Fibroblast of gingiva (primary cell): ENCODE results near the gene LRFN4.

Experiments used
- DNase-seq: peaks from one replicate; pipeline ENCODE4 v3.0.0-alpha.2; 2011; ENCODE audit warnings: low read depth

LRFN4 gene

GRCh38 chr11:66858186-66858938, 1.5 kb downstream of the LRFN4 start:
- DNase-seq: no peak

DNA sequence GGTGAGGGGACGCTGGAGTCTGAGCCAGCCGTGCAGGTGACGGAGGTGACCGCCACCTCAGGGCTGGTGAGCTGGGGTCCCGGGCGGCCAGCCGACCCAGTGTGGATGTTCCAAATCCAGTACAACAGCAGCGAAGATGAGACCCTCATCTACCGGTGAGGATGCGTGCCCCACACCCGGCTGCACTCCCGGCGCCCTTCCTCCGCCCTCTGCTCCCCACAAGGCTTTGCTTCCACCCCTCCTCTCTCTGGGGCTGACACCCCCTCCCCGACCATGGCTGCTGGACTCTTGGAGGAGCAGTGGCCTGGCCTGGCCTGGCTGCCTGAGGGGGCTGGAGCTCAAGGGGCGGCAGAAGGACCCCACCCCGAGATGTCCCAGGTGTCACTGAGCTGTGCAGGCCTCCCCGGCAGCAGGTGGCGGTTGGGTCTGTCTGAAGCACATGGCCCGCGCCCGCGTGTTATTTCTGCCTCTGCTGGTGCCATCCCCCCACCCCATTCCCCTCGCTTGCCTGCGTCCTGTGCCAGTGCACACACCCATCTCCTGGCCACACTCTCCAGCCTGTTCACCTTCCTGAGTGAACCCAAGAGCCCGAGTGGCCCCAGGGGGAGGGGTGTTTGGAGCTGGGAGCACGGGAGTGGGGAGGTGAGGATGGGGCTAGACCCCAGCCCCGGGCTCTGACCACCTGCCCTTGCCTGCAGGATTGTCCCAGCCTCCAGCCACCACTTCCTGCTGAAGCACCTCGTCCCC, 2.2 kb downstream of the LRFN4 start:
- DNase-seq: no peak

GRCh38 chr11:66859686-66860448, 3.0 kb downstream of the LRFN4 start:
- DNase-seq: no peak

GRCh38 chr11:66860449-66860831, 3.6 kb downstream of the LRFN4 start:
- DNase-seq: no peak

DNA sequence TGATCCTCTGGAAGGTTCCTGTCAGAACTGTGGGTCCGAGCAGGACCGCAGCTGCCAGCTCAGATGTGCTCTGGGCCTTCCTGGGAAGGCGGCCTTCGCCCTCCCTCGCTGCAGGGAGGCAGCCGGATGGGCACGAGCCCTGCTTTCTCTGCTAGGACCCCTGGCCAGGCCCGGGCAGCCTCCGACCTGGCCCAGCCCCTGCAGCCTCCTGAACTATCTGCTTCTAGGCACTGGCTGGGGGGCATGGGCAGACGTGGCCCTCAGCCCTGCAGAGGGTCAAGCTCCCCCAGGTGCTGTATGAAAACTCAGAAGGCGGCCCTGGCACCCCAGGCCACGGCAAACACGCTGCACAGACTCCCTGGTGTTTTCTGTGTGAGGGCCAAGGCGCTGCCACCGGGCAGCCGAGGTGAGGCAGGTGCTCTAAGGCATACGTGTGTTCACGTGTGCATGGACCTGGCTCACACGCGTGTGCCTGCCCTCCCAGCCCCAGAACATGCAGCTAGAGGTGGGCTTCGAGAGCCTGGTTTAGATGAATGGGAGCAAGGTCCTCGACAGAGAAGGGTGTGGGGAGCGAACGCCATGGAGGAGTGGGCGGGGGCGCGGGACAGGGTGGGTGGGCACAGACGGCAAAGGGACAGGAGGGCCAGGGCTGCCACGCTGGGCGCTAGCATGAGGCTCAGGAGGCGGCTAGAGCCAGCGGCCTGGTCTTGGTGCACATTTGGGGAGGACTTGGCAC, 4.3 kb downstream of the LRFN4 start:
- DNase-seq: no peak

- DNase-seq: no peak
Observed at GRCh38 chr11:66861774-66862558, 5.1 kb downstream of the LRFN4 start.

GRCh38 chr11:66862559-66863037, 5.7 kb downstream of the LRFN4 start:
- no peak for DNase-seq

DNA sequence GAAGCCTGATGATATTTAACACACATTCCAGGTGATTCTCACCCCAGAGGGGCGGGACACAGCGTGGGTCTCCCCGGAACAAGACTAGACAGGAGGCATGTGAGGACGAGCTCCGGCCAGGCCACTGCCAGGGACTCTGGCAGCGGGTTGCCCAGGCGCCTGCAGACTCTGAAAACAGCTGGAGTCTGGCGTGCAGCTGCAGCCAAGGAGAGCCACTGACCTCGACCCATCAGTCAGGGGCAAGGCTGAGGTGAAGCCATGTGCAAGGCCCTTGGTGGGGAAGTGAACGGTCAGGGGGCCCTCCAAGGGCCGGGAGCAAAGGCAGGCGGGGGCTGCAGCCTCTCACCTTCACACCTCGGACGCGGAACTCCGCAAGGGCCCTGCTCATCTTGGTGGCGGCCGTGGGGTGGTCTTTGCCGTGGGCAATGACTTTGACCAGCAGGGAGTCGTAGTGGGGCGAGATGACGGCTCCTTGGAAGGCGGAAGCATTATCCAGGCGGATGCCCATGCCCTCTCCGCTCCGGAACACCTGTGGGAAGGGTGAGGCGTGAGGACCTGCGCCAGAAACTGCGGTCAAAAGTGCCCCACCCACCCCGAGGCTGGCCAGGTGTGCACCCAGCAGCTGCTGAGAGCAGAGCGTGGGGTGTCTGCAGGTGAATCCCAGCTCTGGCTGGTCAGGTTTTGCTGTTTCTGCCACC, 6.7 kb downstream of the LRFN4 start:
- no peak for DNase-seq

GRCh38 chr11:66864172-66864901, 7.5 kb downstream of the LRFN4 start:
- DNase-seq: no peak

DNA sequence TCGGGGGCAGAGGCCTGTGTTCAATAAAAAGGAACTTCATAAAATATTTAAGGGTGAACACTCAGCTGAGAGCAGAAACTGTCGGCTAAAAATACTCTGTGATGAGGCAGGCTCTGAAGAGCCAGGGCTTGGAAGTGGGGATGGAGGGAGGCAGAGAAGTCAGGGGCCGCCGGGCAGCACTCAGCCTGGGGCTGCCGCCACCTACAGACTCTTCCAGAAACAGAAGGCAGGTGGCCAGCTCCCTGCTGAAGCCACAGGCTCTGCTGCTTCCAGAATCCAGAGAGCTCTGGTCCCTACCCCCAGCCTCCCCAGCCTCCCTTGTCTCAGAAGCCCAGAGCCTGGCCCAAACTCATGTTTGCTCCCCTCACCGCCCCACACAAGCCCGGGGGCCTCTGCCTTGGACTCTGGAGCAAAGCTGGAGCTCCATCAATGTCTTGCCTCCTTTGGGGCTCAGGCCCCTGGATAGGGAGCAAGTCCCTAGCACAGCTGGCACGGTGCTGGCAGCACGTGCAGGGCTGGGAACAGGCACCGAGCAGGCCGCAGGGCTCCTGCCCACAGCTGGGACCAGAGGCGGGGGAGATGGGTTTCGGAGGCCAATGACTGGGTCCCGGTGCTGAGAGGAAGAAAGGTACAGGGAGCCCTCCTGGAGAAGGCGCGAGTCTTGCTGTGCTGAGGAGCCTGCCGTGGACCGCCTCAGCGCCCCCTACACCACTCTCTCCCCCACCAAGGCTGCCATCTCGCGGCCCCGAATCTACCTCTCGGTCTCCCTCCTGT, 8.2 kb downstream of the LRFN4 start:
- DNase-seq: no peak

DNA sequence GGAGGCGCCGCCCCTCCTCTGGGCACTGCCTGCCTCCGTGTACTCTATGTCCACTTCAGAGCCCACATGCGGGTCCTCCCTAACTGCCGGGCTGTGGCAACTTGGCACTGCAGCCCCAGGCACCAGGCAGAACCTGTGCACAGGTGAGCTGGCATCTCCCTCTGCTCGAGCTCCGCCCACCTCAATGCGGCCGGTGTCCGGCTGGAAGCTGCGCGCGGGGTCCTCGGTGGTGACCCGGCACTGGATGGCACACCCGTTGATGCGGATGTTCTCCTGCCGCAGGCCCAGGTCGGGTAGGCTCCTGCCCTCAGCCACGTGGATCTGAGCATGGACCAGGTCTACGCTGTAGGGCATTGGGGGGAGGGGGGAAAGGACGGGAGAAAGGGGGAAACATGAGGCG, 9.1 kb downstream of the LRFN4 start:
- DNase-seq: no peak

- no peak for DNase-seq
Observed at GRCh38 chr11:66866511-66866986, 9.7 kb downstream of the LRFN4 start.

- DNase-seq: no peak
Observed at GRCh38 chr11:66867425-66868040, 10.7 kb downstream of the LRFN4 start.

DNA sequence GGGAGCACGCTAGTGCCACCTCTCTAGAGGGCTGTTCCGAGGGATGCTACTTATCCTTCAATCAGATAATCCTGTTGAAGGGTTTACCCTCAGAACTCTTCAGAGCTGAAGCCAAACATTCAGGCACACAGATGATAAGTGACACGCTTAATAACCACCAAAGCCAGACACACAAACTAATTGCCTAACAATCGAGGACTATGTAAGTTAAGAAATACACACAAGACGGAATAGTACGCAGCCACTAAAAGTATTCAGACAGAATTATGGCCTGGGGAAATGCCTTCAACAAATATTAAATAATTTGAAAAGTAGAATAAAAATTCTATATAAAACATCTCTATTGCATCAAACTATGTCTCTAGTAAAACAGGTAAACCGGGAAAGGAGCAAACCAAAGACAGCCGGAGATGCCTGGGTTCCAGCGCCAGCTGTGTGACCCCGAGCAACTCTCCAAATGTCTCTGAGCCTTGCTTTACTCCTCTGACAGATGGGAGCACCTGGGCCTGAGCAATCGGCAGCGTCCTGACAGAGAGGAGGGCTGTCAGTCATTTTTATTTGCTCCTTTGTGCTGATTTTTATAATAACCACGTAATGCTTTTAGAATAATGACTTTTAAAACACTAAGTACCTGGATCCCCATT, 11.3 kb downstream of the LRFN4 start:
- DNase-seq: no peak

- no peak for DNase-seq
Observed at GRCh38 chr11:66868726-66869566, 12.1 kb downstream of the LRFN4 start.

- DNase-seq: no peak
Observed at GRCh38 chr11:66869567-66869870, 12.7 kb downstream of the LRFN4 start.

GRCh38 chr11:66870131-66870530, 13.3 kb downstream of the LRFN4 start:
- DNase-seq: no peak
